ENCODE data around the gene CNTN6.

The CNTN6 gene

DNA sequence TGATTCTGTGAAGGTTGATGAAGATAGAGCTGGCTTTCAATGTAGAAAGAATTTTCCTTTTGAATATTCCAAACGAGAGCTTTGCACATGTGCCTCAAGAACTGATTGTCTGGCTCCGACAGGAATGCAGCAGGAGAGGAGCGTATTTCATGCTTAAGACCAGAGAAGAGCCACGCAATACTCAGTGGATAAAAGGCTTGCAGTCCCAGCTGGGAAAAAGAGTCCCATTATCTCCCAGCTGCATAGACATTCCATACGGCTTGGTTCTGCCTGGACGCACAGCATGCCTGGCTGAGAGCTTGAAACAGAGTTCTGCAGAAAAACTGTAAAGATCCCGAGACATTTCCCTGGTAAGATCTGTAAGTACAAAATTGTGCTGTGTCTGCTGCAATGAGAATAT is at the start of gene CNTN6:
Gene CNTN6 (plus strand): TSS at position 254 of the 400 bp plus-strand sequence. CDS start 54,985 bp downstream, outside the sequence.
- DNase-seq: peak; percentile 34

- DNase-seq: no peak
Measured at GRCh38 chr3:1048558-1048957, 44.3 kb upstream of the CNTN6 start.

GRCh38 chr3:1055870-1056269 is 37.0 kb upstream of the CNTN6 start:
- DNase-seq: no peak

DNA sequence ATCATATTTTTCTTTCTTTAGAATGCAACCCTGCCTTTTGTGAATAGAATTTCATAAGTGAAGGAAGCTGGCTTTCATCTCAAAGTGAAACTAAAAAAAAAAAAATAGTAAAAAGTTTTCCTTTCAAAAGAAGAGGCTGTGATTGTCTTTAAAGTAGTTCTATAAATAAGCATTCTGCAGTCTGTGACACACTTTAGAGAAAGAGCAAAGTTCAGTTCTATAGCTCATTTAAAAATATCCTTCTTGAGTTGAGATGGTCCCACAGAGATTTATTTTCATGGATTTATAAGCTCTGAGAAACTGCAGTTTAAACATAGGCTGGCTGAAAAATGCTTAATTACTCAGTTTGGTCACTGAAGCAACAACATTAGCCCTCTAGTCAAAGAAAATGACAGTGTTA is 36.1 kb upstream of the CNTN6 start:
- no peak for DNase-seq

- no peak for DNase-seq
Measured at GRCh38 chr3:1057436-1057835, 35.4 kb upstream of the CNTN6 start.

- DNase-seq: no peak
Measured at GRCh38 chr3:1068985-1069384, 23.8 kb upstream of the CNTN6 start.

GRCh38 chr3:1072041-1072440 is 20.8 kb upstream of the CNTN6 start:
- no peak for DNase-seq

- DNase-seq: no peak
Measured at GRCh38 chr3:1079662-1080061, 13.2 kb upstream of the CNTN6 start.

DNA sequence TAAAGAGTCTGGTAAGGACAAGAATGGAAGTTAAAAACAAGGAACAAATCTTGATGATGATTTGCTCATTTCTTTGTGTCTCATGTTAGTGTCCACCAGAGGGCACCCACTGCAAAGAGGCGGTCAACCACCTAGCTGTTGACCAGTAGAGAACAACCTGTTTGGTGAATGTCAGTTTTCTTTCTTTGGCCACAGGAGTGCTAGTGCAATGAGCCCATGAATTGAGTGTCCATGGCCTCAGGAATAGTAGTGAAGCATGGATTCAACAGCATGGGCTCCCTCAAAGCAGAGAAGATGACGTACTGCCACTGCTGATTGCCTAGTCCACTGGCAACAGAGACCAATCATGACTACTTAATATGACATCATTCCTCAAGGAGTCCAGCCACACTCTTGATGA is 10.7 kb upstream of the CNTN6 start:
- peak; percentile 30 for DNase-seq

- DNase-seq: peak; percentile 86
Measured at GRCh38 chr3:1087066-1087560, 5.7 kb upstream of the CNTN6 start.

GRCh38 chr3:1088503-1088902 is 4.3 kb upstream of the CNTN6 start:
- no peak for DNase-seq

- no peak for DNase-seq
Measured at GRCh38 chr3:1091286-1091685, 1.5 kb upstream of the CNTN6 start.

GRCh38 chr3:1092061-1092460 is 763 bp upstream of the CNTN6 start:
- DNase-seq: no peak

- no peak for DNase-seq
Measured at GRCh38 chr3:1093217-1093616, 393 bp downstream of the CNTN6 start.

DNA sequence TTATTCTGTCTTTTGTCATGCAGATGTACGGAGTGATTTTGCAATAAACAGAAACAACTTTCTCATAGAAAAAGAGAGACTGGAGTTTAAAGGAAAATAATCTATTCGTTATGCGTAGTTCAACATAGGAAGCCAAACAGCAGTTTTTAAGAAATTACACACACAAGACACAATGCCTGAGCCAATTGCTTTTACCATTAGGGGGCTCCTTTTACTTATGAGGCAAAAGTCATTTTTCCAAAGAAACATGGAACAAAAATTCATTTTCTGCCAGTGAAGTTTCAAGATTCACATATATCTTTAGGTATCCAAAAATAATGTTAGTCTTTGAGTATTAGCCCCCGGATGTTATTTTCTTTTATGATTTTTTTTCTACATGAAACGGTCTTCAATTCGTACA is 10.7 kb downstream of the CNTN6 start:
- no peak for DNase-seq

DNA sequence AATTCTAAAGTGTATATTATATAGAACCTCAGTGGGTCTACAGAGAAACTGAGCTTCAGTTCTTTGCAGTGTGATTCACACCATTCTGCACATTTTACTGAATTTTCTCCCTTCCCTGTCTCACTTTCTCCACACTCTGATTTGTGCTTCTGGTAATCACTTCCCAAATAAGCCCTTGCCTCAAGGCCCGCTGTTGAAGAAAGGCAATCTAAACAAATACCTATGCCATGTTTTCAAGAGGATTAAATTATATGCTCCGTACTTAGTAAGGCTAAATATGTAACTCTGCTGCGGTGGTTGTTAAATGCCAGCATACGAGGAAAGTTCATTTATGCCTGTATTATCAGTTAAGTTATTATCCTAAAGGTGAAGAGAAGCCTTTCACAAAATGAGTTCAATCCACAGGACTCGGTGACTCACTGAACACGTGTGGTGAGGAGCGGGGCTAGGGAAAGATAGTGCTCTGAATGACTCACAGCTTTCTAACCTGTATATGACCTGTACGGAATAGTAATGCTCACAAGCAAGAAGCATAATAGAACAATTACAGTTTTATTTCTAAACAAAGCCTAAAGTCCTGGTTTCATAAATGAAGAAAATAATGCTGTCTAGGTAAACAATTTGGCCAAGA is 25.1 kb downstream of the CNTN6 start:
- DNase-seq: no peak

DNA sequence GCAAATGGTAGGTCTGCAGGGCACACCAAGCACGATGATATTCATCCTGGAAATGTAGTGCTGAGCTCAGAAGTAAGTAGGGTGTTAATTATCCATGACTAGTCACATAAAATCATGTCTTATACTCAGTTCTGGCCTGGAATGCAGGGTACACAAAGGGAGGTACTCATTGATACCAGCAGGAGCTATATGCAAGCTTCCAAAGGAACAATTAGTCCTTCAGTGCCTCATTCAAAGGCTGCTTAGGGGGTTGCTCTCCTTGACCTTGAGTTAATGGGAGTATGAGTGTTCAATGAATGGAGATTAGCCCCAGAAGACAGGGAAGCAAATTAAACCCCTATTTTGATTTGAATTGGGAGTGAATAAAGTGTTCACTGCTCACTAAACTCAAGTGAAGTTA is 38.3 kb downstream of the CNTN6 start:
- DNase-seq: no peak

- no peak for DNase-seq
Measured at GRCh38 chr3:1135194-1135593, 42.4 kb downstream of the CNTN6 start.

DNA sequence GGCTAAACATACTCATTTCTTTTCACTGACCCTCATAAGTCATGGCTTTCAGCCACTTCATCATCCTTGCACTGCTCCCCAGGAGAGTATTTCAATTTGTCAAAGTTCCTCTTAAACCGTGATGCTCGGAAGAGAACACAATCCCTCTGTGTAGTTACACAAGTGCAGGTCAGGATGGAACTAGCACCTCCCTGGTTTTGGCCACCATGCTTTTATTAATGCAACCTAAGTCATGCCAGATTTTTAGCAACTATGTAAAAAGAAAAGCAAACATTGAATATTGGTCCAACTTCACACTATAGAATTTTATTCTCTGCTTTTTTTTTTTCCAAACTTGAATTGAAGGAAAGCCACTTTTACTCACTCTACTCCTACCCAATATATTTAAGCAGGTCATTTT is 45.2 kb downstream of the CNTN6 start:
- peak; percentile 17 for DNase-seq

DNA sequence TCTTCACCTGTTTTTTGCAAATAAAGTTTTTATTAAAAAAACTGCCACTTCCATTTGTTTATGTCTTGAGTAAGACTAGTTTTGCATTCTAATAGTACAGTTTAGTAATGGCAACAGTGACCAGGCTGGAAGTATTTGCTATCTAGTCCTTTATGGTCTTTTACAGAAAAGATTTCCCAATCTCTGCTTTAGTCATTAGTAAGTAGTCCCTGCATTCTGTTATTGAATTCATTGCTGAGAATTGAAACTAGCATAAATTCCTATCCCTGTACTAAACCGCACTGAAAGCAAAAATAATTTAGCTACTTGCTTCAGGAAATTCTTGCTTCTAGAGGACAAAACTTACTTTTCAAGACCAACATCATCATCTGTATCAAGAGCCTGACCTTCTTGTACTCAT is 46.2 kb downstream of the CNTN6 start:
- no peak for DNase-seq

- DNase-seq: no peak
Measured at GRCh38 chr3:1147326-1147725, 54.5 kb downstream of the CNTN6 start.

DNA sequence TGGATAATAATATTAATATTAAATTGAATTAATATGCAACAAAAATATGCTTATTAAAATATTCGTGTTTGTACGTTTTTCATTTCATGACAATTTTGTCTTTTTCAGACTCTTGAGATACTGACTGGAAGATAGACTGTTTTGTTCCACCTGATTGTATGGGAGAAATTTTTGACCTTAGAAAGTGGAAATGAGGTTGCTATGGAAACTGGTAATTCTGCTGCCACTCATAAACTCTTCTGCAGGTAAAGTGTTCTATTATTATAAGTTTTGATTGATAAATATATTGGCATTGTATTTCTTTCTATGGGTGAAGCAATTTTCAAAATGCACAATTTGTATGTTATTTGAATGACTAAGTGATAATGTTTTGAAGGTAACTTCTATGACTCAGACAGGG is 55.0 kb downstream of the CNTN6 start:
- no peak for DNase-seq

GRCh38 chr3:1164101-1164500 is 71.3 kb downstream of the CNTN6 start:
- no peak for DNase-seq

- no peak for DNase-seq
Measured at GRCh38 chr3:1171320-1171719, 78.5 kb downstream of the CNTN6 start.

- DNase-seq: no peak
Measured at GRCh38 chr3:1172644-1173043, 79.8 kb downstream of the CNTN6 start.

Data from right hindlimb (tissue), 1 donor.